NCI-H345 treated with DMSO at 0.1 percent for 48 hours (cell line): Measurements from ENCODE around the gene FAM13A.
"Not testable (repeated sequence)": the region's sequence is repeated elsewhere in the genome, so short reads cannot be mapped to it uniquely, and the experiment has no call there.

Source experiments
- DNase-seq: peaks from one replicate; lab custom pipeline; 2025; ENCODE audit not compliant: unreplicated experiment; lab: John Stamatoyannopoulos, UW

The FAM13A gene

DNA sequence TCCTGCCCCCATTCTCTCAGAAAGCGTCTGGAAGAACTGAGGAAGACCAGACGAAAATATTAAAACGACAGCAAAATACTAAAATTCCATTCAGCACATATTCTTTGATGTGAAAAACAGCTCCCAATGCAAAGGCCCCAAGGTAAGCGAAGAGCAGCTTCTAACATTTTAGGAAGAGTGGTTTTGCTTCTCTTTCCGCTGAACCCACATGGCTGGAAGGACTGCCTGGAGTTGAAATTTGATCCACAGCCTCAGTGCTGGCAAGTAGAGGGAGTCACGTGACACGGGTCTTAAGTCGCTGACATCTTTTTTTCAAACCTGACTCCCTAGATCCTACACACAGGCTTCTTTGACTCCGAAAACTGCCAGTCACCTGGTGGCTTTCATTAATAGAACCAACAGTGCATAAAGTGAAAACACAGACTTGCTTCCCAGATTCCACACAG is at the start of gene FAM13A:
Gene FAM13A (minus strand): TSS at position 233 of the 446 bp plus-strand sequence. CDS start 221 bp downstream, at position 12.
- no peak for DNase-seq

DNA sequence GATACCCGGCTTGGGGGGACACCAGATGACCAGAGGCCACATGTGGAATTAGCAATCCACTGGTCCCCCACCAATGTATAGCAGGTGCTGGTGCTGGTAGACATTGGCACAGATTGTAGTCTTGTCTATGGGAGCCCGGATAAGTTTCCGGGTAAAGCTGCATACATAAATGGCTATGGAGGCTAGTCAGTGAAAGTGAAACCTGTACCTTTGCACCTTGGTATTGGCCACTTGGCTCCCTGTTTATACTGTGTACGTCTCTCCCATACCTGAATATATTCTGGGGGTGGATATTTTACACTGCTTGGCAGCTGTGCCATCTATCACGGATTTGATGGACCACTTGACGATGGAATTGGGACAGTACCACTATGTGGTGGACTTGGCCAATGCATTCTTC is 48.7 kb upstream of the FAM13A start:
- no peak for DNase-seq

DNA sequence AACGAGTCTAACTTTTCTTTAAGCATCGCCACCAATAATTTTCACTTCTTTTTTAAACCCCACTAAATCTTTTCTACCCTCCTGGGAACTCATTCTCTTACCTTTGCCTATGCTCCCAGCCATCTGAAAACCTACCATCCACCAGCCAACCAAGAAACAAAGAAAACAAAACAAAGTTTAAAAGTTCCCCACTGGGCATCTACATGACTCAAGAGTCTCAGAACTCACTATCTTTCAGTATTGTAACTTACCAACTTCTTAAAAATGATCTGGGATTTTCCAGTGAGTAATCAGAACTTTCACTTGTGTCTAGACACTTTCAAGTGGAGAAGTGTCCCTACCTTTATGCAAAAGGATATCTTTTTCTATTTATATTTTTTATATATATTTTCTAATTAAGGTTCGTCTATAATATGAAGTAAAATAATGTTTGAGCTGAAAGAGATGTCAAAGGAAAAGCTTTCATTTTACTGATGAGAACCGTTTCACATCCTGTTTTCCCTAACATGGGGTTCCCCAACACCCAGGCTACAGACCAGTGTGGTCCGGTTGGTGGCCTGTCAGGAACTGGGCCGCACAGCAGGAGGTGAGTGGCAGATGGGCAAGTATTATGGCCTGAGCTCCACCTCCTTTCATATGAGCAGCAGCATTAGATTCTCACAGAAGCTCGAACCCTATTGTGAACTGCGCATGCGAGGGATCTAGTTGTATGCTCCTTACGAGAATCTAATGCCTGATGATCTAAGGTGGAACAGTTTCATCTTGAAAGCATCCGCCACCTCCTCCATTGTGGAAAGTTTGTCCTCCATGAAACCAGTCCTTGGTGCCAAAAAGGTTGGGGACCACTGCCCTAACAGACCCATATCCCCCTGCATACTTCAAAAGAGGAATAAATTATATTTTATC is 44.5 kb upstream of the FAM13A start:
- no peak for DNase-seq

DNA sequence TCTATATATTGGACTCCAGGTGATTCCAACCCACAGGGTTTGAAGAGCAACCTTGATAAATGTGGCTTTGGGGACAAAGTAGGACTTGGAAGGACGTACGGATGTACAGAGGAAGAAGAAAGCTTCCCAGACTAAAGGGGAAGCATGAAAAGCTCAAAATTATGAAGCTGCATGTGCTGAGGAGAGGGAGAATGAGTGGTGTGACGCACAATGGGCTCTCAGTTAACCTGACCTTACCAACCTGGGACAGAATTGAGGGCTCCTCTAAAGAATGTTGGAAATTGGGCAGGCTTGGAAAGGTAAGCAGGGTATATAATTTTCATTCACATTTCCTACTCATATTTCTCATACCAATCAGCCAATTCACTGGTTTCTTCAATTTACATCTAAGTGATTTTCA is 43.9 kb upstream of the FAM13A start:
- DNase-seq: no peak

DNA sequence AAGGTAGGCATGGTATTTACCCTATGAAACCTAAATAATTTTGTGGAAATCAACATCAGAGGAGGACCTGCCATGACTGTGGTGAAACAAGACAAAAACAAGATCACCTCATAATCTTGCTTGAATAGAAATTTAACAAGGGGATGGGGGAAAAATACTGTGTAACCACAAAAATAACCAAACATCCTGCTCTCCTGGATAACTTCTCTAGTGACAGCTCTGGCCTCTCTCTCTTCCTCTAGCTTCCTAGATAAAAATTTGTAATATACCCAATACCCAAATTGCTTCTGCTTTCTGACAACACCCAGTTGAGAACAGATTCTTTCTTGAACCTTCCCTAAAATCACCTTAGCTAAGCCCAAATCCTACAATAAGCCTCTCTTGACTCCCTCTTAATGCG is 42.5 kb upstream of the FAM13A start:
- DNase-seq: no peak

DNA sequence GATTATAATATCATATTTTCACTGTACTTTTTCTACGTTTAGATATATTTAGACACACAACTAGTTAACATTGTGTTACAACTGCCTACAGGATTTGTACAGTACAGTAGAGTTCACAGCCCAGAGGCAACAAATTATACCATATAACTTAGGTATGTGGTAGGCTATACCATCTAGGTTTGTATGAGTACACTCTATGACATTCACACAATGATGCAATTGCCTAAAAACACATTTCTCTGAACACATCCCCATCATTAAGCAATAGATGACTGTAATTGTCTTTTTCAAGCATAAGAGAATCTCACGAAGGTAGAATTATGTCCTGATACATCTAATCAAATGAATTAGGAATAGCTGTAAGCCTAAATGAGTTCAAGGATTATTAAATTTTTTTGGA is 42.0 kb upstream of the FAM13A start:
- DNase-seq: no peak

DNA sequence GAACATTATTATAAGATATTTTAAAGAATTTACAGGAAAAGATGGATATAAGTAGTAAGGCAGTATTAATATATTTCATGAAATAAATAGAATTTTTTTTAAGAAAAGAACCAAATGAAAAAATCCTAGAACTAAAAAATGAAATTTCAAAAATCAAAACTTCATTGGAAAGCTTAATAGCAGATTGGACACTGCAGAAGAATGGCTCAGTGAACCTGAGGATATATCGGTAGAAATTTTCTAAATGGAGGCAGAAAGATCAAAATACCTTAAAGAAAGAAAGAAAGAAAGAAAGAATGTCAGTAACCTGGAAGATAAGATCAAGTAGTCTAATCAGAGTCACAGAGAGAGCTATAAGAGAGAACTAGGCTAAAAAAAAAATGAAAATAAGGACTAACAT is 21.3 kb upstream of the FAM13A start:
- no peak for DNase-seq

DNA sequence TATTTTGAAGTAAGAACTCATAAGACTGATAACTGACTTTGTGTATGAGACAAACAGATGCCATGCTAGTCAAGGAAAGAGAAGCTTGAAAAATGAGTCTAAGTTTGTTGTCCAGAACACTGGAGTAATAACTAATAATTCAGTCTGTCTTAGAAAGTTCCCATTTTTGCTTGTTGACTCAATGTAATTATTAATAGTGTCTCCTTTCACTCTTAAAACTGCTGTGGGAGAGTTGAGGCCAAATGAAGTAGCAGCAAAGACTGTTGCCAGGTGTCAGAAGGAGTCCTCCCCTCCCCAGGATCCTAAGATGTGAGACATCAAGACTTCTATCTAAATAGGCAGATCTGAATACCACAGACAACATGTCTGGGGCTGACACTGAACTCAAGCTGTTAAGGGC is 20.8 kb upstream of the FAM13A start:
- DNase-seq: no peak

DNA sequence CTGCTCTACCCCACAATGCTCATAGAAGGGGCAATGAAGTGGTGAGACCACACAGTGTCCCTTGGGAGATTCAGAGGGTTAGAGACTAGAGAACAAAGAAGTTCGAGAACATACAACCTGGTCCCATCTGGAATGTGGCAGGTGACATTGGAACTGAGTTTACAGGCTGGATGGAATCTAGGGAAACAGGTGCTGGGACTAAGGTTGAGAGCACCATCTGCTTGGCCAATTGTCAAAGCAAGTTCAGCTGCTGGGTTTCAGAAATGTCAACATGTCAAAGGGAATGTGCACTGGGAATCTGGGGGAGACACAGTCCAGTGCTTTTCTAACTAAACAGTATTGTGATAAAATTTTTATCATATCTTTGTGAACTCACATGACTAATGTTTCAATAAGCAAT is 15.9 kb upstream of the FAM13A start:
- DNase-seq: no peak

DNA sequence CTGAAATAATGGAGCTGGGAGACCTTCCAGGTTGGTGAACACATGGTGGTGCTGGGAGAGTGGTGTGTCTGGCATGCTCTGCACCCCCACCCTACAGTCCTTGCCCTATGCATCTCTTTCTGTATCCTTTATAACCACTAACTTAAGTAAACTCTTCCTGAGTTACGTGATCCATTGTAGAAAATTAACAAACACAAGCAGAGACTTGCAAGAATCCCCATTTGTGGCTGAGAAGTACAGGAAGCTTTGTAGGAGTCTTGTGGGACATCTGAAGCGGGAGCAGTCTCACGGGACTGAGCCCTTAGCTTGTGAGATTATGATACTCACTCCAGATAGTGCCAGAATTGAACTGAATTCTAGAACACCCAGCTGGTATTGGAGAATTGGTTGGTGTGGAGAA is 14.3 kb upstream of the FAM13A start:
- no peak for DNase-seq

DNA sequence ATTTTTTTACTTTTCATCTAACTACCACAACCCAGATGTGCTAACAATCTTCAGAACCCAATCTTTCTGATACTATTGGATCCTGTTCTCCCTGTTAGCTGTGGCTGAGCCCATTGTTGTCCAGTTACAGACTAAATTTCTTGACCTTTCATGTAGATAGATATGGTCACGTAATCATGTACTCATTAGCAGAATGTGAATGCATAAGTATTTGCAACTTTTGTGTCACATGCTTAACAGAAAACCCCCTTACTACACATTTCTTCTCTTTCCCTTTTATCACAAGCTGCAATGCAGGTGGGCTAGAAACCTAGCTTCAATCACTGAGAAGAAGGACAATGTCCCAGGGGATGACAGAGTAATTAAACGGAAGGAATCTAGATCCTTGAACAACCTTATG is 13.1 kb upstream of the FAM13A start:
- no peak for DNase-seq

DNA sequence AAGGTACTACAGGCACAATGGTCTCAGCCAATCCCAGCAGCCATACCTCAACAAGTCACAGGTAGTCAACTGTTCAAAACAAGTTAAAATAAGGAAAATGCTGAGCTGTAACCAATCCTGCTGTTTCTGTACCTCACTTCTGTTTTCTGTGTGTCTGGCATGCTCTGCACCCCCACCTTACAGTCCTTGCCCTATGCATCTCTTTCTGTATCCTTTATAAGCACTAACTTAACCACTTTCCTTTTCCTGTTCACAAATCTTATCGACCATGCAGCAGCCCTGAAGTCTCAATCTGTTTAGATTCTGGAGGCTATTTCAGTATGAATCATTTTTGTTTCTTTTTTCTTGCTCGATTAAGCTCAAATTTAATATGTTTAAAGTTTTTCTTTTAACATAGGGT is 12.5 kb upstream of the FAM13A start:
- no peak for DNase-seq

DNA sequence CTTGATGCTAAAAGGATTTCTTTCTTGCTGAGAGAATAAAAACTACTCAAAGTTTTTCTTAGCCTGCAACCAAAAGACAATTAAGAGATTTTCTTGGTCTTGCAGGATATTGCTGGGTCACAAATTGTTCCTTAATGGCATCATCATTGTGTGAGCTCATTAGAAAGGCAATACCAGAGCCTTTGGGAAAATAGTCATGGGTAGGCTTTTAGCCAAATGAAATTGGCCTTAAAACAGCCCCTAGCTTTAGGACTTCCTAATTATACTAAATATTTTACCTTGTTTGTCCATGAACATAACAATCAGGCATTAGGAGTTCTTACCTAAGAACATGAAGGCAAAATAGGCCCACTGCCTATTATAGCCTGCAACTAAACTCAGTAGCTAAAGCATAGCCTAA is 10.4 kb upstream of the FAM13A start:
- DNase-seq: no peak

DNA sequence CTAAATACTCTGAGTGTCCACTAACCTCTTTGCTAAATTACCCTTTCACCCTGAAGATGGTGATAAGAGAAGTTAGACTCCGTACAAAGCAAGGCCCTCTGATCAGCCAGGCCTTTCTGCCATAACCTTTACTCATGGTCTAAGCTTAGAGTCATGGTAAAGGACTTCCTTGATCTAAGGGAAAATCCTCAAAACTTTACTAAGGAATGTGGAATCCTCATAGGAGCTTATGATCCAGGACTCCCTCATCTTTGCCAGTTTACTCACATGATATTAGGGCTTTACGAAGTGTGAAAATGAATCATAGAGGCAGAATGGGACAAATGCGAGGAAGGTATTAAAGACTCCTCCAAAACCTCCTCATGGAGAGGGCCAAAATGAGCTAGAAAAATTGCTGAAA is 7.9 kb upstream of the FAM13A start:
- no peak for DNase-seq

DNA sequence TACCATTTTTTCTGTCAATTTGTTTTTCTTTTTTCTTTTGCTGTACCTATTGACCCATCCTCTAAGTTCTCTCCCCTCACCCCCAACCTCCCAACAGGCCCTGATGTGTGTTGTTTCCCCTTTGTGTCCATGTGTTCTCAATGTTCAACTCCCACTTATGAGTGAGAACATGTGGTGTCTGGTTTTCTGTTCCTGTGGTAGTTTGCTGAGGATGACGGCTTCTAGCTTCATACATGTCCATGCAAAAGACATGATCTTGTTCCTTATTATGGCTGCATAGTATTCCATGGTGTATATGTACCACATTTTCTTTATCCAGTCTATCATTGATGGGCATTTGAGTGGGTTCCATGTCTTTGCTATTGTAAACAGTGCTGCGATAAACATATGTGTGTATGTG is 859 bp upstream of the FAM13A start:
- DNase-seq: not testable (repeated sequence)

DNA sequence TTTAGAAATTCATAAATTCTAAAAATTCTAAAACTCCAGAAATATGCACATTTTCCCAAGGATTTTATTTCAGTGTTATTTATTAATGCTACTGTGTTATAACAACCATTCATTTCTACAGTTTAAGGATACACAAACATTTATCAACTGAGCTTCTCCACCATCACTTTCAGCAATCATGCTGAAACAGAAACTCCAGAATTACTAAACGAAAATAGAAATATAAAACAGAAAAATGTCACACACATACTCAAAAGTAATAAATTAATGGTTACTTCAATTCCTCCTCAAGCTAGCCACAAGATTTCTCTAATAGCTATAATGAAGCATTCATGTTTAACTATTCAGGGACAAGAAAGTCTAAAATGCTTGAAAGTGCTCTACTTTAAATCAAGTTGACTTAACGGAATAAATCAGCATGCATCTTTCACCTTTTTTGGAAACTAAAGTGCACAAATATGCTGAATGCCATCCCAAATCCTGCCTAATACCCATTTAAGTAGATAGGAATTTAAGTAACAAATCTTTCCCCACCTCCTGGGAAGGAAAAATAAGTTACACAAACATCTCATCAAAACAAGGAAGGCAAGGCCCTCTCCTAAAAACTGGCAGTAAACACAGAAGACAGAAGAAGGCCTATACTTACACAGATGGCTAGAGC is 563 bp downstream of the FAM13A start:
- DNase-seq: no peak

DNA sequence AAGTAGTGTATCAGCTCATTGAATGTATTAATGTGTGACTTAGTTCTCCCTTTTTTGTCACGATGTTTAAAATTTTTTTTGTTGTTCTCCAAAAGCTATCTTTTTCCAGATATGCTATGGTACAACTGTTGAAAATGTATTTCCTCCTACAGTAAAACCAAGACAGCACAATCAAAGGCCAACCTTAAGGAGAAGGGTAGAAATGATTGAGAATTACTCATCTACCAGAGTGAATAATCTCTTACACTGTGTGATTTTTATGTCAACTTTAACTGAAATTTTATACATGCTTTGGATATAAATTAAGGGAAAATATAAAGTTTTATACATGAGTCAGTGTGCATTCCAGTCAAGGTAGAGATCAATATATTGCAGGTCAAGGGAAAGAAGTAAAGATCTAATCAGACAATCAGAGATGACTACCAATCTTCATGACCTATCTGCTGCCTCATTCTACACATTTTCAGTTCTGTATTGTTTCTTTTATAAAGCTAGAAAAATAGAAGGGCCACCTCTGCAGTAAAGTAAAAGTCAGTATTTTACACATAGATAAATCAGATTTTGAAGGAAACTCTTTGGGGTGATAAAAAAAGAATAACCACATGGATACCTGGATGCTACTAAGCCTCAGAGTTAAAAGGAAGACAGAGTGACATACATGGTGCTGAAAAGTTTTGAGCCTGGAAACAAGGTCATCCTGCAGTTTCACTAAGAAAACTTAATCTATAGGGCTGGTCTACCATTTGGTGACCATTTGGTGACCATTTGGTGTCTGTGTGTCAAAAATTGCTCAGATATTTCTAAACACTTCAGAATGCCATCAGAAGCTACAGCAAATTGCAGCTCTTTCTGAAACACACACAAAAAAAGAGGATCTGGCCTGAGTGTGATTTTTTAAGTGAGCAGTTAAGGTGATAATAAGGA is 1.6 kb downstream of the FAM13A start:
- DNase-seq: no peak

DNA sequence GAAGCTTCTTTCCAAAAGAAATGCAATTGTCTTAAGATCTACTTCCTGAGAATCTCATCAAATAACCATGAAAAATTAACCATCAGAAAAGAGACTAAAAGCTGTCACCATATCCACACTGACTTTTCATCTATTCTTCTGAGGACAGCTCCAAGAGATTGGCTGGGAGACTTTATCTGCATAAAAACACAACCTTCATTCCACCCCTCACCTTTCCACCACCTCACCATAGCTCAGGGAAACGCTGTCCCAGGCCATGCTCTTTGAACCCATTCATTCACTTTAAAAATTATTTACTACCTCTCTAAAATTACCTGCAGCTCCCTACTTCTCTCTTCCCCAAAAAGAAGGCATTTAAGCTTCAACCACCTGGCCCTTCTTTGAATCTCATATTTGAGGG is 2.4 kb downstream of the FAM13A start:
- no peak for DNase-seq

DNA sequence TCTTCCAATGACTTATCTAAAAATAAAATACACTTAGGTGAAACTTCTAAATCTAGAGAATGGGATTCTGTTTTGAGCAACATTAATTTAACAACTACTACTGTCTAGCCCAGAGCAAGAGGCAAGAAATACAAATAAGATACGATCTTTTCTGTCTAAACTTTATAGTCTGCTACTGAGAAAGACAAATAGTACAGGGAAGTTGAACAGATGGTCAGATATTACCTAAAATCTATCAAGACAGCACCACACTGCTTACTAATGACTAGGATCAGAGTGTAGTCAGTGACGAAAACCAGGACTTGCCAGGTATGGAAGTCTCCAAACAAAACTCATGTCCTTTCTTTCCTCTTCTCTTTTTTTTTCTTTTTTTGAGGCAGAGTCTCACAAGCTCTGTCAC is 7.1 kb downstream of the FAM13A start:
- DNase-seq: no peak

DNA sequence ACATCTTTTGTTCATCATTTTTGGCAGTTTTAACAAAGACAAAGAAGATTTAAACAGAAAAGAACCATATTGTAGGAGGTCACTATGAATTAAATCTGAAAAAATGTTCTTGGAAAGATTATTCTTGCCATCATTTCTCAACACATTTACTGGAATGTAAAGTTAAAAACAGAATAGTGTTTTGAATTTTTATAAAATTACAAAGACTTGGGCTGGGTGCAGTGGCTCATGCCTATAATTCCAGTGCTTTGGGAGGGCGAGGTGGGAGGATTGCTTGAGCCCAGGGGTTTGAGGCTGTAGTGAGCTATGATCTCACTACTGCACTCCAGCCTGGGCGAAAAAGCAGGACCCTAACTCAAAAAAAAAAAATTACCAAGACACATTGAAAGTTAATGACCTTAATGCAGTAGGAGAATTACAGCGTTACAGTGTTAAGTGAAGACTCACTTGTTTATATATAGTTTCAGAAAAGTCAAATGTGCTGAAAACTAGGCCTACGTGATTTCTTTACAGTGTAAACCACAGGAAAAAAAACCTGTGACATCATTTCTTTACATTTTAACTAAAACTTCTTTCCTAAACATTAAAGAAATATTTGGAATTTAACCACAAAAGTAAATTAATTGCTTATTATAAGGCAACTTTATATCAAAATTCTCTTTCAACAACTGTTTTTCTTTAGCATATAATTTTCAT is 7.9 kb downstream of the FAM13A start:
- no peak for DNase-seq
